GM18508 (cell line): ENCODE data around the gene CYTH3.
"Not testable (repeated sequence)": the region's sequence is repeated elsewhere in the genome, so short reads cannot be mapped to it uniquely, and the experiment has no call there.

Experiments used
- ATAC-seq: cut with Tn5 transposase; IDR thresholded peaks from one replicate; pipeline ENCODE4 v1.9.1; 2021; ENCODE audit warnings: moderate number of reproducible peaks; ENCODE audit not compliant: insufficient read depth, unreplicated experiment

The CYTH3 gene

GRCh38 chr7:6283391-6284054, 11.1 kb upstream of the CYTH3 start:
- not testable (repeated sequence) for ATAC-seq

GRCh38 chr7:6279937-6280336, 7.5 kb upstream of the CYTH3 start:
- ATAC-seq, result no peak

- no peak for ATAC-seq
Observed at GRCh38 chr7:6279341-6279740, 6.9 kb upstream of the CYTH3 start.

GRCh38 chr7:6278749-6279310, 6.4 kb upstream of the CYTH3 start:
- ATAC-seq, result no peak

- ATAC-seq, result no peak
Observed at GRCh38 chr7:6277476-6277875, 5.1 kb upstream of the CYTH3 start.

- no peak for ATAC-seq
Observed at GRCh38 chr7:6276911-6277408, 4.5 kb upstream of the CYTH3 start.

GRCh38 chr7:6274743-6275142, 2.3 kb upstream of the CYTH3 start:
- ATAC-seq, result no peak

GRCh38 chr7:6273917-6274630, 1.6 kb upstream of the CYTH3 start:
- no peak for ATAC-seq

GRCh38 chr7:6273380-6273837, 985 bp upstream of the CYTH3 start:
- no peak for ATAC-seq

- no peak for ATAC-seq
Observed at GRCh38 chr7:6271694-6272440, 557 bp downstream of the CYTH3 start.

GRCh38 chr7:6271060-6271658, 1.3 kb downstream of the CYTH3 start:
- no peak for ATAC-seq

GRCh38 chr7:6269527-6269926, 2.9 kb downstream of the CYTH3 start:
- ATAC-seq, result no peak

- ATAC-seq, result no peak
Observed at GRCh38 chr7:6268907-6269306, 3.5 kb downstream of the CYTH3 start.

GRCh38 chr7:6268023-6268900, 4.2 kb downstream of the CYTH3 start:
- no peak for ATAC-seq

GRCh38 chr7:6266699-6267098, 5.7 kb downstream of the CYTH3 start:
- no peak for ATAC-seq

- ATAC-seq, result no peak
Observed at GRCh38 chr7:6262221-6262620, 10.2 kb downstream of the CYTH3 start.

- ATAC-seq, result no peak
Observed at GRCh38 chr7:6261699-6262098, 10.7 kb downstream of the CYTH3 start.

GRCh38 chr7:6260291-6261187, 11.9 kb downstream of the CYTH3 start:
- no peak for ATAC-seq
